Measurements from ENCODE around the gene GOLGB1. TPM values are rescaled to one million over a fixed set of nuclear protein-coding genes. Genes with fewer than 3 reads are reported as not detected.
"Not testable (repeated sequence)": the region's sequence is repeated elsewhere in the genome, so short reads cannot be mapped to it uniquely, and the experiment has no call there.

GOLGB1 gene
- polyA plus RNA-seq, 3 donors, result 80.1 to 98.1 (median 88.4) TPM

DNA sequence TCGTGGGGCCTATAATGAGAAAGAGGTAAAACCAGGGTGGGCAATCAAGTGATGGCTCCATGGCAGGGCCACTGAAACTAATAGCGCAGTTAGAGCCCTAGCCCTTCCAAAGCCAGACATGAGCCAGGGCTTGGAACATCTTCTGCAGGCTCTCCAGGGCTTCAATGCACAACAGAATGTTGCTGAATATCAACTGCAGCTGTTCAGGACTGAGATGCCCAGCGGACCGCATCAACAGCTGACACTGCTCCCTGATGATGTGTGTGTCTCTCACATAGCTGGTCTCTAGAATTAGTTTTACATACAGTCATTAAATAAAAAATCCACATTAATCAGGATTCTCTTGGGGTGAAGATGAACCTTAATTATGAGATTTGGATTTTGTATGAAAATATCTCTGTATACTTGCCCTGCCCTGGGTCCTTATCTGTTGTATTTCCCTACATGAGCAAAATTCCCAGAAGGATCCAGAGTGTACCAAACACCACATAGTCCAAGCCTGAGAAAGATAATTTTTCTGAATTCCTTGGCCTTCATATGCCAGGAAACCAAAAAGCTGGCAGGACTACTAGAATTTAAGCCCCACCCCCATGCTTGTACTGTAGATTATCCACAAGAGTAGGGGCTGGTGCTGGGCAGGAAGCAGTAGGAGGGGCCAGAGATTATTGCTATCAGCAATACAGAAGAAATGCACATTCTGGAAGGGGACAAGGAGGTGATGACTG is 7.7 kb upstream of the GOLGB1 start:
- DNase-seq (ENCODE audit: extremely low read depth in 1 of 11, low read depth in 9 of 11, low spot score in 4 of 11), result peak in 1 of 11 donors; percentile 7

DNA sequence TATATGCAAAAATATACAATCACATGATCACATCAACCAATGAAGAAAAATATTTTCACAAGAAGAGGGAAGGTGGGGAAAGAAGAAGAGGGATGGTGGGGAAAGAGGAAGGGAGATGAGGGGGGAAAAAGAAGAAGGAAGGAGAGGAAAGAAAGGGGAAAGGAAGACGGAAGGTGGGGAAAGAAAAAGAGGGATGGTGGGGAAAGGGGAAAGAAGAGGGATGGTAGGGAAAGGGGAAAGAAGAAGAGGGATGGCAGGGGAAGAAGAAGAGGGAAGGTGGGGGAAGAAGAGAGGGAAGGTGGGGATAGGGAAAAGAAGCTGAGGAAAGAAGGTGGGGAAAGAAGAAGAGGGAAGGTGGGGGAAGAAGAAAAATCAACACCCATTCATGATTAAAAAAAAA is 3.2 kb upstream of the GOLGB1 start:
- DNase-seq (ENCODE audit: extremely low read depth in 1 of 11, low read depth in 9 of 11, low spot score in 4 of 11), result no peak

DNA sequence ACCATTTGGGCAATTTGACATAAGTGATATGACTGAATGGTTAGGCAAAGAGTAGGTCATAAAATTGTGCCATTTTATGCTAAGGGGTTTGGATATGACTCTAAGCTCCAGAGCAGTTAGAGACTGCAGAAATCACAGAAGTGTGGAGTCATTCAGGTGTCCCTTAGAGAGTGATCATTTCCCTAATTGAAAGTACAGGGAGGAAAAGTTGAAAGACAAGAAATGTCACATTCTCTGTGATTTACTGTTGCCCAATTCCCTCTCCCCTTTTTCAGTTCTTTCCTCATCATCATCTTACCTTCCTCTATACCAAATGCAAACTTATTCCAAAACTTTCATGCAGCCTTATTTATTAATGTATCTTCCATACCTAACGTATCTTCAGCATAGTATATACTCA is 2.7 kb upstream of the GOLGB1 start:
- no peak for DNase-seq (ENCODE audit: extremely low read depth in 1 of 11, low read depth in 9 of 11, low spot score in 4 of 11)

GRCh38 chr3:121750087-121750415 is 510 bp upstream of the GOLGB1 start:
- peak in 1 of 11 donors; percentile 11 for DNase-seq (ENCODE audit: extremely low read depth in 1 of 11, low read depth in 9 of 11, low spot score in 4 of 11)

DNA sequence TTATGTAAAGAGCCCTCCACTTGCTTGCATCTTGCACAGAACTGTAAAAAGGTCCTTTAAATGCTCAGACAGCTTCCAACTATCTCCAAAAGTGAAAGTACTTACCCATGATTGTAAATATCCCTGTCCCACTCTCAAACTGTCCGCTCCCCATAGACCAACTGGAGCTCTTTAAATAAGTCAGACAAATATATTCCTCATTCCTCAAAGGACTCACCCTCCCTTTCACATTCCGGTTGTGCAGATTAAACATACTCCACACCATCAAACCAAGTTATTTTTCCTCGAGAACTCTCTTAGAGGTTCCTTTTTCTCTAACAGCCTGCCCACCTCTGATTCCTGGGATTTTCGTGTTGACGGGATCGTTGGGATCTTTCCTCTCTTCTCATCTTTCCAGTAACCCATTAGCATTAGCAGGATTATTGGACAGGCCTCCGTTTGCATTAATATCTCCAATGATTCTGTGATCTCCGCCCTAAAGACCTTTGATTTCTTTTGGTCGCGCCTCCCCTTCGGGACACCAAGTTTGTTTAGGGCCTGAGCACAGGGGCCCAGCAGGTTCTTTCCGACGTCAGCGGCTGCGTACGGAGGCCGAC is 763 bp downstream of the GOLGB1 start:
- DNase-seq (ENCODE audit: extremely low read depth in 1 of 11, low read depth in 9 of 11, low spot score in 4 of 11), result peak in 6 of 11 donors; percentile 10 to 58 (median 33)

- DNase-seq (ENCODE audit: extremely low read depth in 1 of 11, low read depth in 9 of 11, low spot score in 4 of 11), result no peak
These were observed 1.6 kb downstream of the GOLGB1 start for GRCh38 chr3:121747976-121748375.

- not testable (repeated sequence) for DNase-seq (ENCODE audit: extremely low read depth in 1 of 11, low read depth in 9 of 11, low spot score in 4 of 11)
These were observed 6.4 kb downstream of the GOLGB1 start for GRCh38 chr3:121743106-121743505.

DNA sequence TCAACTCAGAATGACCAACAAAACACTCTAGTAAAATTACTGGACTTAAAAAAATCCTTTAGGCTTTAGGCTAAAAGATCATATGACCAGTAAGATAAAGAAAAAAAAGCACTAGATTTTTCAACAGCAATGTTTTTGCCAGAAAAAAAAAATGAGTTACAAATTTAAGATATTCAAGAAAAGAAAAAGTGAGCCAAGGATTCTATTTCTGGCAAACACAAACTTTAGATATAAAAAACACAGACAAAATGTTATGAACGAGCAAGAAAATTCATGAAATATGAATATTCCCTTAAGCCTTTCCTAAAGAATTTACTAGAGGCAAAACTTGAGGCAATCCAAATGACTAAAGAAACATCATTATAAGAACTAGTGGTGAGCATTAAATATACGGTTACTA is 8.6 kb downstream of the GOLGB1 start:
- no peak for DNase-seq (ENCODE audit: extremely low read depth in 1 of 11, low read depth in 9 of 11, low spot score in 4 of 11)

- DNase-seq (ENCODE audit: extremely low read depth in 1 of 11, low read depth in 9 of 11, low spot score in 4 of 11), result no peak
These were observed 9.6 kb downstream of the GOLGB1 start for GRCh38 chr3:121739902-121740301.

DNA sequence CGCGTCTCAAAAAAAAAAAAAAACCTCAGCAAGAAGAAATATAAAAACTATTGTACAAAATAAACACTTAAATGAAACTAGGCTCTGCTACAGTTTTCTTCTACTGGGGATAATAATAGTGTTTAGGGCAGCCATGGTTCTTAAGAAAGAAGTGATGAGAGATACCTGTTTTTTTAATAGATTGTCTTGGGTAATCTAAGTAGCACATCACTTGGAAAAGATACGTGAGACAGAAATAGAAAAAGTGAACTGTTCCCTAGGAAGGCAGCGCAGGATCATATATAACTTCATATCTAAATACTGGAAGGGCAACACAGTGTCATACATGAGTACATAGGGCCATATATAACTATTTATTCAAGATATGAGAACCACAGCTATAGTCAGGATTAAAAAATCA is 11.9 kb downstream of the GOLGB1 start:
- DNase-seq (ENCODE audit: extremely low read depth in 1 of 11, low read depth in 9 of 11, low spot score in 4 of 11), result no peak

DNA sequence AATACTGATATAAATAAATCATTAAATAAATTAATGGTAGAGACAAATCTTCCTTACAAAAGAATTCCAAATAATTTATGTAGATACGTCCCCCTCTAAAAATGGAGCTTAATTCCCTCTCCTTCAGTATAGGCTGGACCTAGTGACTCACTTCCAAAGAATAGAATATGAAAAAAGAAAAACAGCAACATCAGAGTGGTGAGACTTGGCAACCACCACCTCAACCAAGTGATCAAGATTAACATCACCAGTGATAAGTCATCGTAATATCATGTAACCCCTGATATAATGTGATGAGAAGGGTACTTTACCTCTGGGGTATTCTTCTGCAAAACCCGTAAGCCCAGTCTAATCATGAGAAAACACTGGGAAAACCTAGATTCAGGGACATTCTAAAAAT is 13.4 kb downstream of the GOLGB1 start:
- DNase-seq (ENCODE audit: extremely low read depth in 1 of 11, low read depth in 9 of 11, low spot score in 4 of 11), result no peak

DNA sequence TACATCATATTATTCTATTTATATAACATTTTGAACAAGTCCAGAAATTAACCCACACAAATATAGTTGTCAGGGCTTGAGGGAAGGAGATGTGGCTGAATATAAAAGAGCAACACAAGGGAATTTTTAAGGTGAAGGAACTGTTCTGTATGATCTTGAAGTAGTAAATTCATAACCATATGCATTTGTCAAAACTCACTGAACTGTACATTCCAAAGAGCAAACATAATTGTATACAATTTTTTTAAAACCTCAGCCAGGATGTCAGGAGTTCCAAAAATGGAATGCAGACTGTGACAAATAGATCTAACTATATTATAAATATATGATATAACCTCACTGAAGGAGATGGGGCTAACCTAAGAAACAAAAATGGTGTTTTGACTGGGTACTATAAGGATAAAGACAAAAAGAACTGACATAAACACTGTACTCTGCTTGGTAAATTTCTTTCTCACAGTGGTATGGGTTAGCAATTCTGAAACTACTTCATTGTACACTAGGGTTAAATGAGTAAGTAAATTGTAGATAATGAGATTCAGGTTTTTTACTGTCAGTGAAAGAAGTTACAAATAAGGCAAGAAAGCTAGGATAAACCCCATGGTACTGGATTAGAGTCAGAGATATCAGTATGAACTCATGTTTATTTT is 14.4 kb downstream of the GOLGB1 start:
- DNase-seq (ENCODE audit: extremely low read depth in 1 of 11, low read depth in 9 of 11, low spot score in 4 of 11), result no peak

GRCh38 chr3:121730940-121731687 is 18.4 kb downstream of the GOLGB1 start:
- no peak for DNase-seq (ENCODE audit: extremely low read depth in 1 of 11, low read depth in 9 of 11, low spot score in 4 of 11)

DNA sequence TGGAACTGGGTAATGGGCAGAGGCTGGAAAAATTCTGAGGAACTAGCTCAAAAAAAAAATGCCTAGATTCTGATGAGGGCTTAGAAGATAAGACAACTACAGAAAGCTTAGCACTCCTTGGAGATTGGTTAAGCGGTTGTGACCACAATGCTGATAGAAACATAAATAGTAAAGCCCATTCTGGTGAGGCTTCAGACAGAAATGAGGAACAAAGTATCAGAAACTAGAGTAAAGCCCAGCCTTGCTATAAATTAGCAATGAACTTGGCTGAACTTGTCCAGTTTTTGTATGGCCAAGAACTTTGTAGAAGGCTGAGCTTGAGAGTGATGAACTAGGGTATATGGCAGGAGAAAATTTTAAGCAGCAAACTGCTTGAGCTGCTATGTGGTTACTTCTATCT is 25.4 kb downstream of the GOLGB1 start:
- DNase-seq (ENCODE audit: extremely low read depth in 1 of 11, low read depth in 9 of 11, low spot score in 4 of 11), result no peak

GRCh38 chr3:121723485-121723884 is 26.1 kb downstream of the GOLGB1 start:
- DNase-seq (ENCODE audit: extremely low read depth in 1 of 11, low read depth in 9 of 11, low spot score in 4 of 11), result no peak

GRCh38 chr3:121722411-121722810 is 27.1 kb downstream of the GOLGB1 start:
- no peak for DNase-seq (ENCODE audit: extremely low read depth in 1 of 11, low read depth in 9 of 11, low spot score in 4 of 11)

- DNase-seq (ENCODE audit: extremely low read depth in 1 of 11, low read depth in 9 of 11, low spot score in 4 of 11), result no peak
These were observed 29.4 kb downstream of the GOLGB1 start for GRCh38 chr3:121720163-121720562.

DNA sequence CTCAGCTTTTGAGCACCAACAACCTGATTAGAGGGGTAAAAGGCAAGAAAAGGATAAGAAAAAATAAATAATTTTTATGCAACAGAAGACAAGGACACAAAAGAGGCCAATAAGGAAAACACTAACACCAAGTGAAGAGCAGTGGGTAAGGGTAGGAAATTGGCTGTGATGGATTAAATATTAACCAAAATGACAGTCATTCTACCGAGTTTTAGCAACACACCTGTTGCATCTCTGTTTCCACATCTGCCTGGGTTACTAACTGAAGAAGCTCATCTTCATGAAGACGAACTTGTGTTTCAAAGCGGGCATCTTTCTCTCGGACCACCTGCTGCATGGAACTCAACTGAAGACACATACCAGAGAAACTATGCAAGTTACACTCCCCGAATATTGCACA is 30.1 kb downstream of the GOLGB1 start:
- no peak for DNase-seq (ENCODE audit: extremely low read depth in 1 of 11, low read depth in 9 of 11, low spot score in 4 of 11)

GRCh38 chr3:121718205-121718846 is 31.2 kb downstream of the GOLGB1 start:
- no peak for DNase-seq (ENCODE audit: extremely low read depth in 1 of 11, low read depth in 9 of 11, low spot score in 4 of 11)

Data from renal cortex interstitium (tissue), 11 donors.